SH-SY5Y (cell line): ENCODE results near the gene DNAJB13.

Experiments used
- GATA2 ChIP-seq: IDR thresholded peaks from 2 replicates; pipeline ENCODE4 v1.6.1; 2011; ENCODE audit warnings: mild to moderate bottlenecking, low read depth, low read length
- GATA3 ChIP-seq: IDR thresholded peaks from 2 replicates; pipeline ENCODE4 v1.6.1; 2011; ENCODE audit warnings: low read depth, mild to moderate bottlenecking, low read length, moderate library complexity

The DNAJB13 gene

DNA sequence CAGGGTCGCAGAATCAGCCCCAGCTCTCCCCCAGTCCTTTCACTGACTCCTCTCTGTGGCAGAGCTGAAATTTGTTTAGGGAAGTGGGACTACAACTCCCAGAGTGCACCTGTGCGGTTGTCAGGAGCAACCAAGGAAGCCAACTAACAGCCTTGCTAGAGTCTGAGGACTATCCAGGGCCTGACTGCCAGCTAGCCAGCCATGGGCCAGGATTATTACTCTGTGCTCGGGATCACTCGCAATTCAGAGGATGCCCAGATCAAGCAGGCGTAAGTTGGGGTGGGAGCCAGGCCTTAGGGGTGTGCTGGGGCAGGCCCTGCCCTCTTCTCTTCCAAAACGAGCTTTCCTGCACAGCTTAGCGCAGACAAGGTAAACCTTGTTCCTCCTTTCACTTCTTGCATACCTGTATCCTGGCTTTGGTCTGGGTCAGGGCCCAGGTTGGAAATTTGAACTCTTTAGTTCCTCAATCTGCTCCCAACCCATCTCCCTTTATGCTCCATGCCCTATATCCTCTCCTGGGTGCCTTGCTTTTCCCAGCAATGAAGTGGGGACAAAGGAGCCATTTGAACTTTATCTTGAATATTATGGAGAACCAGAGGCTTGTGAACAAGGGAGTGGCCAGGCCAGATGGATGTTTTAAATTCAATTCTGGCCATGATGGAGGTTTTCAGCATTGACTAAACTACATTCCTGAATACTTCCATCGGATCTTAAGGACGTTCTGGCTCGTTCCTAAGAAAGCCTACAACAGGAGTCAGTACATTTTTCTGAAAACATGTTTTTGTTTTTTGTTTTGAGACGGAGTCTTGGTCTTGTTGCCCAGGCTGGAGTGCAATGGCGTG lies at the start of gene DNAJB13:
Gene DNAJB13, plus strand, starts transcription at position 158 of the 842 bp plus-strand sequence. Its CDS starts 44 bp downstream, at position 202.
- TF ChIP-seq GATA3 (no peak), GATA2 (no peak)

- no peak for TF ChIP-seq GATA2
- TF ChIP-seq GATA3: no peak
Measured at GRCh38 chr11:73902303-73902702, 48.5 kb upstream of the DNAJB13 start.

DNA sequence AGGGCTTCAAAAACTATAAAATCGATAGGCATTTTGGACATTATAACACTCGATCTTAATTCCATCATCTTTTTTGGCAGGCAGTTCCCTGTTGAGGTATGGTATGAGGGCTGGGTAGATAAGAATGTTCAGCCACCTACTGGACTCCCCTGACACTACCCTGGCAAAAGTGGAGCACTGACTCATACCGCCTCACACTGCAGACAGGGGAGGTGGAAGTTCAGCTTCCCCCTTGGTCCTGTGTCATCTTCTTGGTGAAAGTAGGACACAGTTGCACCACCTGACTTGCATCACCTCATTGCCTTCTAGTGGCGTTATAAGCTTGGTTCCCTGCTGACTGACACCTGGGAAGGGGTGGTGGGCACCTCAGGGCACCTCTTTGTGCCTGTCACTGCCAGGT lies 43.6 kb upstream of the DNAJB13 start:
- no peak for TF ChIP-seq GATA2
- no peak for TF ChIP-seq GATA3

DNA sequence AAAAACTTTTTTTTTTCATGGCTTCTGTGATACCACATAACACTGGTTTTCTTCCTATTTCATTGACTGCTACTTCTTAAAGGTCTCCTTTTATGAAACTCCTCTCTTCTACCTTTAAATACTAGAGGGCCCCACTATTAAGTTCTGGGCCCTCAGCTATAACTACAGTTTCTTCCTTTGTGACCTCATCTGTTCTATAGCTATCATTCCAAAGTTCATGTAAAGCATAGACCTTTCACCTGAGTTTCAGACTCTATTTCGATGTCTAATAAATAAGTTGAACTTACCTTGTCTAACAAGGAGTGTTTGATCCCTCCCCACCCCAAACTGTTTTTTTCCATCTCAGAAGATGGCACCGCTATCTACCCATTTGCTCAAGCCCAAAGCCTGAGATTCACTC lies 38.8 kb upstream of the DNAJB13 start:
- TF ChIP-seq GATA2 (no peak), GATA3 (no peak)

DNA sequence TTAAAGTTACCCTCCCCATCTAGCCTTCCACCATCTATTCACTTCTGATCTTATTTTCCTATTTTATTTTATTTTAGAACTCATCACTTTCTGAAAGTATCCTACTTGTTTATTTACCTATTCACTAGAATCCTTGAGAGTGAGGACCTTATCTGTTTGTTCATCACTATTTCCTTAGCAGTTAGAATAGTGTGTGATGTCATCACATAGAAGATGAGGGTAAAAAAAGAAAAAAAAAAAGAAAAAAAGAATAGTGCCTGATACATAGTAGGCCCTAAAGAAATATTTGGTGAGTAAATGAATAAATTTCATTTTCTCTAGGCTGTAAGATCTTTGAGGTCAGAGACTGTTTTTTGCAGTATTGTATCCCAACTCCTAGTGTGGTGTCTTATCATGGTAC lies 37.4 kb upstream of the DNAJB13 start:
- TF ChIP-seq GATA2 (no peak), GATA3 (no peak)

DNA sequence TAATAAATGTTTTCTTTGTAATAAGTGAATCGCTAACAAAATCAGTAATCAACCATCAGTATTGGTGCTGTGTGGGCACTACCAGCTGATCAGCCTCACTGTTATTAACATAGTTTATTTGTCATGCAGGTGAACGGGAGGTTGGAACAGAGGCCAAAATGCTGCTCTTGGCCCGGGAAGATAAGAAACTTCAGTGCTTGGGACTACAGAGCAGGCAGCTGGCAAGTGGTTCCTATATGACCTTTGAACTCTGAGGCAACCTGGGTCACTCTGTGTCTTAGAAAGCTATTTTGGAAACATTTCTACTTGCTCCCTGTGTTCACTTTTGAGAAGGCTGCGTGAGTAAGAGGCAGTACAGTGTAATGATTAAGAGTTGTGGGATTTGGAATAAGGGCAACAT lies 36.5 kb upstream of the DNAJB13 start:
- TF ChIP-seq GATA2 (no peak), GATA3 (no peak)

GRCh38 chr11:73916435-73916834 lies 34.4 kb upstream of the DNAJB13 start:
- TF ChIP-seq GATA3 (no peak), GATA2 (no peak)

- TF ChIP-seq GATA3: no peak
- no peak for TF ChIP-seq GATA2
Measured at GRCh38 chr11:73921180-73921579, 29.6 kb upstream of the DNAJB13 start.

DNA sequence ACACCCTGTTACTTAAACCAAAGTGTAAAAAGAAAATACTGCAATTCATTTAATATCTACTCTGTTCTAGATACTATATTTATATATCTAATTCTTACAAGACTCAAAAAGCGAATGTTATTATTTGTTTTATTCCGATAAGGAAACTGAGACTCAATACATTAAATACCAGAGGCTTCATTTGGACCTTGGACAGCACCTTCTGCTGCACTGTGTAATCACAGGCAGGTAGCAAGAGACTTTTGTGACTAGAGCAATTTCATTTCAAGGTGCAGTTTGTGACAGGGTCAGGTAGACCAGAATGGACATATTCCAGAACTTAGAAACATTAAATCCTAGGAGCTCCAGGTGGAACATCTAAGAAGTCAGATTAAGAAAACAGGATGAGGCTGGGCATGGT lies 21.4 kb upstream of the DNAJB13 start:
- no peak for TF ChIP-seq GATA2
- no peak for TF ChIP-seq GATA3

DNA sequence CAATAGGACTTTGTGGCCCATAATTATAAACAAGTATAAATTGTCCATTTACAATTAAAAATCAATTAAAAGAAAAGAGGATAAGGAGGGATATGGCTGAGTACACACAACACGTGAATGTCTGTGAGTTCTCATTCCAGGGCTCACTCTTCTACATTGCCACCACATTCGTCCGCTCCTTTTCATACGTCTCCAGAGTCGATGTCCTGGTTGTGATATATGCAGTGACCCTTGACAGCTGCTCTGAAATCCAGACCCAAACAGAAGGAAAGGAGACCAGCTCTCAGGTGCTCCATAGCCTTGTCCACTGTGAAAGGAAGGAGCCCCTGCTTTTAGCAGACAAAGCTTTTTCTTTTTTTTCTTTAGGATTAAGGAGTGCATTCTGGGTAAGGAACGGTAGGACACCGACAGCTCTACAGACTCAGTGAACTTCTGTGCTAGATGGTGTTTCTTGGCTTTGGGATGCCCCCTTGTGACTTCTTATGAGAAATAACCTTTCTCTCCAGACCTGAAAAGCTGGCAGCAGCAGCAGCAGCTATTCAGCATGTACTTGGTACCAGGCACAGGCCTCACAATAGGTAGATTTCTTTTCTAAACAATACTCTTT lies 19.7 kb upstream of the DNAJB13 start:
- no peak for TF ChIP-seq GATA3
- no peak for TF ChIP-seq GATA2

- TF ChIP-seq GATA2 (no peak), GATA3 (no peak)
Measured at GRCh38 chr11:73931951-73932350, 18.9 kb upstream of the DNAJB13 start.

- TF ChIP-seq GATA2: no peak
- no peak for TF ChIP-seq GATA3
Measured at GRCh38 chr11:73932781-73933180, 18.0 kb upstream of the DNAJB13 start.

DNA sequence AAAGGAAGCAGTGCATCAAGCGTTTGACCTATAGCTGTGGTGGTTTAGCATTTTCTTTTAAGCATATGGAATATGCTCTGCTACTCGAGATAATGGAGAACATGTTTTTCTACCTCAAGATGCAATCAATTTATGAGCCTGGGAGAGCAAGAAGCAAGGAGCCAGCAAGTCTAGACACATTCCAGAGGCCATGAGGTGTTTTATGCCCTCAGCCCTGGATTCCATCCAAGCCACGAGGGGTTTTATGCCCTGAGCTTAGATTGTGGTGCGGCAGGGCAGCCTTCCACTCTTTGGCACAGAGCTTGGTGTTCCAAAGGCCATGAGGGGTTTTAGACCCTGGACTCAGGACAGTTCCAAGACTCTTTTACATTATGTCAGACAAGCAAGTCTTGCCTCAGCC lies 11.7 kb upstream of the DNAJB13 start:
- TF ChIP-seq GATA3 (no peak), GATA2 (no peak)

DNA sequence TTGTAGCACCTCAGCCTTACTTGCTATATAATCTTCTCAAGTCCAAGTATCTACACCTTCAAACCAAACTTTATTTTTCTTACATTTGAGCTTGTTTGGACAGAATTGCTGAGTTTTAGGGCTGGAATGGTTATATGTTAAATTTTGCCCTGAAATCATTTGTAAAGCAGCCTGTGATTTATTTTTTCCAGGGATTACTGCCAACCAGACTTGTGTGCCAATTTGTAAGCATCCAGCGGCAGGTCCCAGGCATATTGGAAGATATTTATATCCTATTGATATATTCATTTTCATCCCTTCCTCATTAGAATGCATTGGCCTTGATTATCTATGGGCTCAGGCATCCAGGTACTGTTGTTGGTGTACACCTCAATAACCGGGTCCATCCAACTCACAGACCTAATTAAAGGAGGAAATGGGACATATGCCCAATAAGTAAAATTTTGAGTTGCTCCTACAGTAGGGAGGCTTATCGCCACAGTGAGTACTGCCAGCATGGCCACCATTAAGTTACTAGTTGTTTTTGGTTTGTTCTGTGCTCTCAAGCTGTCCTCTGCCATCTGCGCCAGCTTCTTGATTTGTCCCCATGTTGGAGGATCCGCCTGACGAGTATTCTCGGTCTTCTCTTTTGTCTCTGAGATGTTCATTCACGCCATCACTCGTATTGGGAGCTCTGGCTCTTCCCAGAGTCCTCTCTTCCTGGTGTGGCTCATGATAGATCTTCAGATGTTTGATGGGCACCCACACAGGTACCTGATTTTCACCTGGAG lies 9.8 kb upstream of the DNAJB13 start:
- TF ChIP-seq GATA3 (no peak), GATA2 (no peak)

GRCh38 chr11:73942010-73942409 lies 8.8 kb upstream of the DNAJB13 start:
- TF ChIP-seq GATA3 (no peak), GATA2 (no peak)

- TF ChIP-seq GATA2 (no peak), GATA3 (no peak)
Measured at GRCh38 chr11:73944085-73944484, 6.7 kb upstream of the DNAJB13 start.

DNA sequence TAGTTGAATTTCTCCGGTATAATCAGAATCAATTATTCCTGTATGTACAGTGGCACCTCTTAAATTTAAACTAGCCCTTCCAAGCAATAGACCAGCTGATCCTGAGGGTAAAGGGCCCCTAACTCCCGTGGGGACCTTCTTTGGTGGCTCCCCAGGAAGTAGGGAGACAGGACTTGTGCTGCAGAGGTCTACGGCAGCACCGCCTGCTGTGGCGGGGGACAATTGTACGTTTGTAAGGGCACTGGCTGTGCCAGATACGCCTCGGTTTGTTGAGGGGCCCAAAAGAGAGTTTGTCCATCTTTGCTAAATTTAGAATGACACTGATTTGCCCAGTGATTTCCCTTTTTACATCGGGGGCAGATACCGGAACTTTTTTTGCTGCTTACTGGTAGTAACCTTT lies 5.9 kb upstream of the DNAJB13 start:
- TF ChIP-seq GATA3 (no peak), GATA2 (no peak)
